GM18873 (cell line): ENCODE results near the gene NECTIN1.
A peak's percentile ranks its signal among the peaks of the same experiment; 100 is the strongest.

ENCODE experiments used
- ATAC-seq: cut with Tn5 transposase; IDR thresholded peaks from one replicate; pipeline ENCODE4 v1.9.1; 2021; ENCODE audit warnings: mild to moderate bottlenecking, moderate library complexity, moderate number of reproducible peaks; ENCODE audit not compliant: unreplicated experiment, low FRiP score

NECTIN1 gene

GRCh38 chr11:119728651-119729580, at the start of gene NECTIN1:
Gene NECTIN1 (minus strand): TSS chr11:119729200. CDS start chr11:119728553, 647 bp downstream.
- peak; percentile 58 for ATAC-seq

GRCh38 chr11:119778391-119779194, 49.6 kb upstream of the NECTIN1 start:
- ATAC-seq = no peak

- no peak for ATAC-seq
Measured at GRCh38 chr11:119777940-119778339, 48.9 kb upstream of the NECTIN1 start.

GRCh38 chr11:119776651-119777050, 47.7 kb upstream of the NECTIN1 start:
- no peak for ATAC-seq

GRCh38 chr11:119776031-119776636, 47.1 kb upstream of the NECTIN1 start:
- ATAC-seq = no peak

- no peak for ATAC-seq
Measured at GRCh38 chr11:119774172-119774763, 45.3 kb upstream of the NECTIN1 start.

- no peak for ATAC-seq
Measured at GRCh38 chr11:119772641-119773415, 43.8 kb upstream of the NECTIN1 start.

- no peak for ATAC-seq
Measured at GRCh38 chr11:119772076-119772475, 43.1 kb upstream of the NECTIN1 start.

- no peak for ATAC-seq
Measured at GRCh38 chr11:119771172-119771770, 42.3 kb upstream of the NECTIN1 start.

GRCh38 chr11:119765628-119766027, 36.6 kb upstream of the NECTIN1 start:
- ATAC-seq = no peak

- ATAC-seq = no peak
Measured at GRCh38 chr11:119764108-119764868, 35.3 kb upstream of the NECTIN1 start.

GRCh38 chr11:119763071-119763728, 34.2 kb upstream of the NECTIN1 start:
- no peak for ATAC-seq

- ATAC-seq = no peak
Measured at GRCh38 chr11:119759747-119760412, 30.9 kb upstream of the NECTIN1 start.

- no peak for ATAC-seq
Measured at GRCh38 chr11:119759324-119759723, 30.3 kb upstream of the NECTIN1 start.

- ATAC-seq = no peak
Measured at GRCh38 chr11:119758291-119758690, 29.3 kb upstream of the NECTIN1 start.

GRCh38 chr11:119757378-119757777, 28.4 kb upstream of the NECTIN1 start:
- no peak for ATAC-seq

- no peak for ATAC-seq
Measured at GRCh38 chr11:119756169-119756865, 27.3 kb upstream of the NECTIN1 start.
